ENCODE results near the gene SRBD1.

GRCh38 chr2:45533771-45534170, 77.3 kb downstream of the SRBD1 start:
- TF ChIP-seq EZH2 (optimal IDR thresholded peaks at IDR 0.05; ENCODE audit: low read depth, low read length) = no peak
- TF ChIP-seq CTCF (IDR thresholded peaks at IDR 0.05; ENCODE audit: low read length) = no peak

Measured in MM.1S (cell line).